ENCODE measurements around the gene KSR2. TPM values are rescaled to one million over a fixed set of nuclear protein-coding genes. Genes with fewer than 3 reads are reported as not detected.

KSR2 gene
- total RNA-seq, 2 donors from 2014 or later, result 0.66 to 1.0 TPM

DNA sequence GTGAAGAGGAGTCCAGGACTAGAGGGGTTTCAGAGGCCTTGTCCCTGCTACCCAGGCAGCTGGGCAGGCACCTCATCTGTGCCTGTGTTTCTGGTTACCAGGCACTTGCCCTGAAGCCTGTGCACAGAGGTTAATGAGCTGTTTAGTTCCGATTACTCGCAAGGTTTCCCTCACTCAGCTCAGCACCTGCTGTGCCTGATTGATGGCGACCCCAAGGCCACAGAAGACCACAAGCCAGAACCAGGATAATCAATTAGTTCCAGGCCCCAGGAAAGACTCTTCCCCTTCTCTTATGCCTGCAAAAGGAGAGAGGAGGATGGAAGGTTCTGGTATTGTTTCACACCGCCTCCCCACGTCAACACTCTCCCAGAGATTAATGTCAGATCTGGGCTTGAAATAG is 518.6 kb downstream of the KSR2 start:
- ATAC-seq (no peak), DNase-seq (no peak)
- Histone ChIP-seq H3K4me3 (no peak overlapping the region), H3K36me3 (replicated peaks in 1 of 2; ENCODE audit: insufficient read depth in 1 of 2, low read depth in 2 of 2) (no peaks in the 10 kb centered on the region), H3K27ac (no peak overlapping the region), H3K9me3 (no peaks in the 10 kb centered on the region), H3K4me1 (peaks cover 8% of the 10 kb centered on the region), H3K27me3 (no peaks in the 10 kb centered on the region)
- intact Hi-C loops (cut with DNase I), result no loop called here
- TF ChIP-seq POLR2A (IDR thresholded peaks at IDR 0.05), result no peak
- TF ChIP-seq, protein P1, sequence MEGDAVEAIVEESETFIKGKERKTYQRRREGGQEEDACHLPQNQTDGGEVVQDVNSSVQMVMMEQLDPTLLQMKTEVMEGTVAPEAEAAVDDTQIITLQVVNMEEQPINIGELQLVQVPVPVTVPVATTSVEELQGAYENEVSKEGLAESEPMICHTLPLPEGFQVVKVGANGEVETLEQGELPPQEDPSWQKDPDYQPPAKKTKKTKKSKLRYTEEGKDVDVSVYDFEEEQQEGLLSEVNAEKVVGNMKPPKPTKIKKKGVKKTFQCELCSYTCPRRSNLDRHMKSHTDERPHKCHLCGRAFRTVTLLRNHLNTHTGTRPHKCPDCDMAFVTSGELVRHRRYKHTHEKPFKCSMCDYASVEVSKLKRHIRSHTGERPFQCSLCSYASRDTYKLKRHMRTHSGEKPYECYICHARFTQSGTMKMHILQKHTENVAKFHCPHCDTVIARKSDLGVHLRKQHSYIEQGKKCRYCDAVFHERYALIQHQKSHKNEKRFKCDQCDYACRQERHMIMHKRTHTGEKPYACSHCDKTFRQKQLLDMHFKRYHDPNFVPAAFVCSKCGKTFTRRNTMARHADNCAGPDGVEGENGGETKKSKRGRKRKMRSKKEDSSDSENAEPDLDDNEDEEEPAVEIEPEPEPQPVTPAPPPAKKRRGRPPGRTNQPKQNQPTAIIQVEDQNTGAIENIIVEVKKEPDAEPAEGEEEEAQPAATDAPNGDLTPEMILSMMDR (IDR thresholded peaks at IDR 0.05), result no peak
- WGBS, 2 donors, result 57 to 73% methylated on average over 4 to 5 of the region's 5 CpGs

DNA sequence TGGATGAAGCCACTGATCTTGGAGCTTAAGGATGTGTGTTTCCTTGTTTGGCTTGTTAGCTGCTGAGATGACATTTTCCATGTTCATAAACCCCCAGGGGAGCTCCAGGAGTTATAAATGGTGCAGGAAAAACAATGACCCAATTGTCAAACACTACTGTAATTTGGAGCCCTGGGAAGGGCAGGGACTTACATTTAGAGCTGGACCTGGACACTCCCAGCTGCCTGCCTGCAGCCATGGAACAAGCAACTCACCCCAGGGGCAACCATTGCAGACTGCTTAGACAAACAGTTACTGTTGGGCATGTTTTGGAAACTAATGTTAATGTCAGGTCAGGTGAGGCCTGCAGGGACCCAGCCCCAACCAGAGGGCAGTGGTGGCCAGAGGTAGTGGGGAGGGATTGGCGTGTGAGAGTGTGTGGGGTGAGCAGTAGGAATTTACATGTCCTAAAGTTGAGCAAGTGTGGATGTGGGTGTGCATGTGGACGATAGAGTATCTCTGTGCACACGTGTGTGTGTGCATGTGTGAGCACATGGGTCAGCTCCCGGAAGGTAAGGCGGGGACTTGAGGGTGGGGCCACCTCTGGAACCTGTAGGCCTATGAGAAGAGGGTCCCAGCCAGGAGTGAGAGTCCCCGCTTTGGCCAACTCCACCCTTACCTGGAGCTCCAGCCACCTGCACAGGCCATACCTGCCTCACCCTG is 521.0 kb downstream of the KSR2 start:
- Histone ChIP-seq H3K27me3 (no peaks in the 10 kb centered on the region), H3K27ac (no peak overlapping the region), H3K4me3 (no peak overlapping the region), H3K4me1 (peaks cover 8% of the 10 kb centered on the region), H3K36me3 (replicated peaks in 1 of 2; ENCODE audit: insufficient read depth in 1 of 2, low read depth in 2 of 2) (no peaks in the 10 kb centered on the region), H3K9me3 (no peaks in the 10 kb centered on the region)
- ATAC-seq (peak; percentile 53), DNase-seq (peak in 2 of 4 donors; percentile 7 to 13)
- 82 to 90% methylated on average over 6 of the region's 6 CpGs for WGBS, 2 donors
- TF ChIP-seq POLR2A (IDR thresholded peaks at IDR 0.05), result no peak
- TF ChIP-seq, protein P1 (IDR thresholded peaks at IDR 0.05), result no peak
- intact Hi-C loops (cut with DNase I), result no loop called here

DNA sequence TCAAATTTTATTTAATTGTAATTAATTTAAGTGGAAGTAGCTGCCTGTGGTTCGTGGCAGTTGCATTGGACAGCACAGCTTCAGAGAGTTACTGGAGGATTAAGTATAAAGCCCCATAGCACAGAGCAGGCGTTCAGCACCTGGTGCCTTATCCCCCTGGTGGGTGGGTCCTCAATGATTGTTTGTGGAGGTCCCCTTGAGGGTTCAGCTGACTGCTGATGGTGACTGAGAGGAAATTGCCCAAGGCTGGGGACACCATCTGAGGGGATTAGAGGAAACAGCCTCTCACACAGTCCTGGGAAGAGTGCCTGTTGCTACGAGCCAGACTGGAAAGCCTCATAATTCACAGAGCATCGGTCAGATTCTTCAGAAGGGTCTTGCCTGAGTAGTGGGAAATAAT is 524.0 kb downstream of the KSR2 start:
- H3K4me3 ChIP-seq, result no peak overlapping the region
- 64 to 86% methylated on average over 4 of the region's 4 CpGs for WGBS, 2 donors
- intact Hi-C loops (cut with DNase I), result no loop called here
- H3K36me3 ChIP-seq (replicated peaks in 1 of 2; ENCODE audit: insufficient read depth in 1 of 2, low read depth in 2 of 2), result no peaks in the 10 kb centered on the region
- no peaks in the 10 kb centered on the region for H3K9me3 ChIP-seq
- H3K4me1 ChIP-seq, result peaks cover 7% of the 10 kb centered on the region
- no peak for TF ChIP-seq POLR2A (IDR thresholded peaks at IDR 0.05)
- TF ChIP-seq, protein P1 (IDR thresholded peaks at IDR 0.05), result no peak
- no peak for DNase-seq
- H3K27me3 ChIP-seq, result no peaks in the 10 kb centered on the region
- H3K27ac ChIP-seq, result no peak overlapping the region
- ATAC-seq, result no peak

DNA sequence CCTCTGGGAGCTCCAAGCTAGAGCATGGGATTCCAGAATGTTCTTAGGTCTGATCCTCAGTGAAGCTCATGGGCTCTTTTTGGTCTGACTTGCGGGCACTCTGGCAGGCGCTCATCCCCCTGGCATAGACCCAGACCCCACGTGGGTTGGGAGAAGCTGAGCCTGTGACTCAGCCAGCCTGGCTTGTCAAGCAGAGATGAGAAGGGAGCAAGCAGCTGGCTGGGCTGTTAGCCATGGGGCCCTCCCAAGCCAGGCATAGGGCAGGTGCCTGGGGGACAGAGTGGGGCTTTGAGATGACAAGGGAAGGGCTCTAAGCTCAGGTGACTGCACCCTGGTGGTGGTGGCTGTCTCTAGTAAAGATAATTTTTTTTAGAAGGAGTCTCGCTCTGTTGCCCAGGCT is 527.0 kb downstream of the KSR2 start:
- ATAC-seq, result peak; percentile 63
- no peak for TF ChIP-seq POLR2A (IDR thresholded peaks at IDR 0.05)
- TF ChIP-seq, protein P1 (IDR thresholded peaks at IDR 0.05), result no peak
- Histone ChIP-seq H3K9me3 (no peaks in the 10 kb centered on the region), H3K4me3 (no peak overlapping the region), H3K36me3 (replicated peaks in 1 of 2; ENCODE audit: insufficient read depth in 1 of 2, low read depth in 2 of 2) (no peaks in the 10 kb centered on the region), H3K4me1 (peaks cover 5% of the 10 kb centered on the region), H3K27ac (no peak overlapping the region), H3K27me3 (no peaks in the 10 kb centered on the region)
- intact Hi-C loops (cut with DNase I), result no loop called here
- DNase-seq, result peak; percentile 21 to 61 (median 42)
- 63 to 100% methylated on average over 1 to 4 of the region's 4 CpGs for WGBS, 2 donors

DNA sequence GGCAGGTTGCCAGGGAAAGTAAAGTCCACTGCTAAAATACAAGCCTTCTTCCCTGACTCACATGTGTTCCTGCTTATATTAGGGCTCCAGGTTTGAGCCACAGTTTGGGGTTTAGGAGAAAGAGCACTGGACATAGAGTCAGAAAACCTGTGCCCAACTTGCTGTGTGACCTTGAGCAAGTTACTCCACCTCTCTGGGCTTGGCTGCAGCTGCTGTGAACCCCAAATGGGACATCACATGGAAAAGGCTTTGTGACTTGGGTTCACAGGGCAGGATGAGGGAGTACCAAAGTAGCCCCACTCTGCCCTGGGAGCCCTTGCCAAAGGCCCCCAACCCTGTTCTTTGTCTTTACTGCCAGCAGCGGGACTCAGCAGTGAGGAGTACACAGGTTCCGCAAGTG is 528.4 kb downstream of the KSR2 start:
- WGBS, 2 donors, result 72 to 73% methylated on average over 2 of the region's 2 CpGs

More for the DNA sequence above, 528.4 kb downstream of the KSR2 start:
- intact Hi-C loops (cut with DNase I), result no loop called here
- H3K9me3 ChIP-seq, result no peaks in the 10 kb centered on the region
- no peaks in the 10 kb centered on the region for H3K36me3 ChIP-seq (replicated peaks in 1 of 2; ENCODE audit: insufficient read depth in 1 of 2, low read depth in 2 of 2)
- H3K27me3 ChIP-seq, result no peaks in the 10 kb centered on the region
- no peak for ATAC-seq
- no peak overlapping the region for H3K4me3 ChIP-seq
- peaks cover 5% of the 10 kb centered on the region for H3K4me1 ChIP-seq
- DNase-seq, result peak in 2 of 4 donors; percentile 19 to 55
- no peak for TF ChIP-seq POLR2A (IDR thresholded peaks at IDR 0.05)
- TF ChIP-seq, protein P1 (IDR thresholded peaks at IDR 0.05), result no peak
- H3K27ac ChIP-seq, result no peak overlapping the region
